MM.1S (cell line): ENCODE results near the gene ENTPD3.

Experiments used
- DNase-seq: peaks from one replicate; pipeline ENCODE4 v3.0.0-alpha.2; 2015
- H2AFZ ChIP-seq: fragments of 300-600 bp; sonication (generic); 2 replicates; pipeline ENCODE4 v1.6.0; 2016; ENCODE audit warnings: antibody characterized with exemption, low read length
- H3F3A ChIP-seq: fragments of 300-600 bp; sonication (generic); 2 replicates; pipeline ENCODE4 v1.6.1; 2016; ENCODE audit warnings: mild to moderate bottlenecking, antibody characterized with exemption, low read length, moderate library complexity, mixed read lengths; ENCODE audit not compliant: insufficient read depth
- H3K27ac ChIP-seq: fragments of 300-600 bp; sonication (generic); 2 replicates; pipeline ENCODE4 v1.5.1; 2016; ENCODE audit warnings: mild to moderate bottlenecking, low read length
- H3K27me3 ChIP-seq: fragments of 300-600 bp; sonication (generic); replicated peaks from 2 replicates; pipeline ENCODE4 v1.6.0; 2016; ENCODE audit warnings: low read length; ENCODE audit not compliant: insufficient read depth
- H3K36me3 ChIP-seq: fragments of 300-600 bp; sonication (generic); replicated peaks from 2 replicates; pipeline ENCODE4 v1.6.1; 2016; ENCODE audit warnings: mild to moderate bottlenecking, low read length, mixed read lengths; ENCODE audit not compliant: insufficient read depth
- H3K4me1 ChIP-seq: fragments of 300-600 bp; sonication (generic); 2 replicates; pipeline ENCODE4 v1.6.1; 2016; ENCODE audit warnings: low read length, mixed read lengths
- H3K4me2 ChIP-seq: fragments of 300-600 bp; sonication (generic); 2 replicates; pipeline ENCODE4 v1.6.0; 2016; ENCODE audit warnings: low read depth, low read length
- H3K4me3 ChIP-seq: fragments of 300-600 bp; sonication (generic); 2 replicates; pipeline ENCODE4 v1.5.1; 2016; ENCODE audit warnings: low read length, mixed read lengths
- H3K79me2 ChIP-seq: fragments of 300-600 bp; sonication (generic); 2 replicates; pipeline ENCODE4 v1.6.1; 2016; ENCODE audit warnings: mixed run types, low read length, mixed read lengths
- H3K9ac ChIP-seq: fragments of 300-600 bp; sonication (generic); 2 replicates; pipeline ENCODE4 v1.6.1; 2016; ENCODE audit warnings: low read length, mixed read lengths
- H3K9me2 ChIP-seq: fragments of 300-600 bp; sonication (generic); replicated peaks from 2 replicates; pipeline ENCODE4 v1.6.1; 2016; ENCODE audit warnings: mild to moderate bottlenecking, low read length, mixed read lengths; ENCODE audit not compliant: insufficient read depth
- H3K9me3 ChIP-seq: fragments of 300-600 bp; sonication (generic); replicated peaks from 2 replicates; pipeline ENCODE4 v1.6.1; 2016; ENCODE audit warnings: mild to moderate bottlenecking, low read length, mixed read lengths; ENCODE audit not compliant: insufficient read depth
- H4K20me1 ChIP-seq: fragments of 300-600 bp; sonication (generic); 2 replicates; pipeline ENCODE4 v1.6.1; 2016; ENCODE audit warnings: mild to moderate bottlenecking, low read length, moderate library complexity, mixed read lengths; ENCODE audit not compliant: insufficient read depth
- EZH2 ChIP-seq: fragments of 300-600 bp; sonication (generic); optimal IDR thresholded peaks from 2 replicates; pipeline ENCODE3; 2017; ENCODE audit warnings: low read depth, mild to moderate bottlenecking, antibody characterized with exemption, low read length, mixed read lengths
- EZH2phosphoT487 ChIP-seq: fragments of 300-600 bp; sonication (generic); IDR thresholded peaks from 2 replicates; pipeline ENCODE4 v1.6.1; 2018; ENCODE audit warnings: antibody characterized with exemption, low read length
- TF ChIP-seq, protein P1 (sequence below): fragments of 300-600 bp; sonication (generic); IDR thresholded peaks from 2 replicates; pipeline ENCODE4 v1.5.1; 2016; ENCODE audit warnings: antibody characterized with exemption, low read length, mixed read lengths

Gene ENTPD3

DNA sequence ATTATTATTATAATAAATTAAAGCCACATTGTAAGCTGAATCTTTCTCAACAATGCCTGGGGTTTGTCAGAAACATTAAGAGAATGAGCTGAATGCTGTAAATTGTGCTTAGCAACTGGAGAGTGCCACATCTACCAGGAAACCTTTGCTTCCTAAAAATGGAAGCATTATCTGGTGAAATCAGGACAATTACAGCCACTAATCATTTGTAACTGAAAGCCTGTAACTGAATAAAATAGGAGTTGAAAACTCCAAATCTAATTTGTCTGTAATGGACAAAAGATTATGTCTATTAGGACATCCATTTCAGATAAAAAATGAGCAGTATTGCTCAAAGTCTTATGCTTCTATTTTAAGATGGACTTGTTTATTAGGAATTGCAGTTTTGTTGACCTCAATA is 45.3 kb upstream of the ENTPD3 start:
- DNase-seq = no peak
- Histone ChIP-seq H3K4me2 (no peak overlapping the region), H4K20me1 (no peaks in the 10 kb centered on the region), H3K9me2 (no peaks in the 10 kb centered on the region), H3K4me1 (no peaks in the 10 kb centered on the region), H3K9me3 (no peaks in the 10 kb centered on the region), H3K36me3 (no peaks in the 10 kb centered on the region), H2AFZ (no peak overlapping the region), H3K9ac (no peak overlapping the region), H3K4me3 (no peak overlapping the region), H3F3A (no peaks in the 10 kb centered on the region), H3K27ac (no peak overlapping the region), H3K79me2 (no peaks in the 10 kb centered on the region), H3K27me3 (no peaks in the 10 kb centered on the region)
- TF ChIP-seq, protein P1, sequence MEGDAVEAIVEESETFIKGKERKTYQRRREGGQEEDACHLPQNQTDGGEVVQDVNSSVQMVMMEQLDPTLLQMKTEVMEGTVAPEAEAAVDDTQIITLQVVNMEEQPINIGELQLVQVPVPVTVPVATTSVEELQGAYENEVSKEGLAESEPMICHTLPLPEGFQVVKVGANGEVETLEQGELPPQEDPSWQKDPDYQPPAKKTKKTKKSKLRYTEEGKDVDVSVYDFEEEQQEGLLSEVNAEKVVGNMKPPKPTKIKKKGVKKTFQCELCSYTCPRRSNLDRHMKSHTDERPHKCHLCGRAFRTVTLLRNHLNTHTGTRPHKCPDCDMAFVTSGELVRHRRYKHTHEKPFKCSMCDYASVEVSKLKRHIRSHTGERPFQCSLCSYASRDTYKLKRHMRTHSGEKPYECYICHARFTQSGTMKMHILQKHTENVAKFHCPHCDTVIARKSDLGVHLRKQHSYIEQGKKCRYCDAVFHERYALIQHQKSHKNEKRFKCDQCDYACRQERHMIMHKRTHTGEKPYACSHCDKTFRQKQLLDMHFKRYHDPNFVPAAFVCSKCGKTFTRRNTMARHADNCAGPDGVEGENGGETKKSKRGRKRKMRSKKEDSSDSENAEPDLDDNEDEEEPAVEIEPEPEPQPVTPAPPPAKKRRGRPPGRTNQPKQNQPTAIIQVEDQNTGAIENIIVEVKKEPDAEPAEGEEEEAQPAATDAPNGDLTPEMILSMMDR = no peak
- TF ChIP-seq EZH2 = no peak
- TF ChIP-seq EZH2phosphoT487 = no peak

- H3K27me3 ChIP-seq = no peaks in the 10 kb centered on the region
- H3K9me3 ChIP-seq = no peaks in the 10 kb centered on the region
- no peaks in the 10 kb centered on the region for H3F3A ChIP-seq
- no peak for DNase-seq
- no peaks in the 10 kb centered on the region for H3K36me3 ChIP-seq
- no peaks in the 10 kb centered on the region for H3K79me2 ChIP-seq
- no peaks in the 10 kb centered on the region for H4K20me1 ChIP-seq
- H3K4me3 ChIP-seq = no peak overlapping the region
- no peak overlapping the region for H3K4me2 ChIP-seq
- TF ChIP-seq EZH2phosphoT487 = no peak
- no peak for TF ChIP-seq EZH2
- TF ChIP-seq, protein P1 = no peak
- no peak overlapping the region for H3K9ac ChIP-seq
- H3K4me1 ChIP-seq = no peaks in the 10 kb centered on the region
- no peak overlapping the region for H2AFZ ChIP-seq
- H3K27ac ChIP-seq = no peak overlapping the region
- no peaks in the 10 kb centered on the region for H3K9me2 ChIP-seq
These were observed 36.5 kb upstream of the ENTPD3 start for GRCh38 chr3:40350529-40350928.

GRCh38 chr3:40355410-40355809 is 31.6 kb upstream of the ENTPD3 start:
- H2AFZ ChIP-seq = no peak overlapping the region
- H3K4me2 ChIP-seq = no peak overlapping the region
- no peaks in the 10 kb centered on the region for H3K4me1 ChIP-seq
- TF ChIP-seq EZH2phosphoT487 (no peak), EZH2 (no peak)
- TF ChIP-seq, protein P1 = no peak
- H3K27me3 ChIP-seq = no peaks in the 10 kb centered on the region
- H3K9me3 ChIP-seq = no peaks in the 10 kb centered on the region
- no peaks in the 10 kb centered on the region for H3F3A ChIP-seq
- H3K4me3 ChIP-seq = no peak overlapping the region
- H3K79me2 ChIP-seq = no peaks in the 10 kb centered on the region
- no peaks in the 10 kb centered on the region for H4K20me1 ChIP-seq
- no peaks in the 10 kb centered on the region for H3K9me2 ChIP-seq
- H3K36me3 ChIP-seq = no peaks in the 10 kb centered on the region
- H3K9ac ChIP-seq = no peak overlapping the region
- no peak for DNase-seq
- no peak overlapping the region for H3K27ac ChIP-seq
